Stimulated activated CD4-positive, alpha-beta T cell treated with anti-CD3 and anti-CD28 coated beads, Interleukin-12 subunit alpha, Interleukin-12 subunit beta, amount 100 ng/mL, for 24 hours (primary cell): ENCODE results near the gene COMMD3.
"Not testable (repeated sequence)": the region's sequence is repeated elsewhere in the genome, so short reads cannot be mapped to it uniquely, and the experiment has no call there.

ENCODE experiments used
- DNase-seq, 2 experiments: peaks; one replicate each; pipeline ENCODE4 v3.0.0-alpha.2; 2020; ENCODE audit warnings: low read depth in 2 of 2

The COMMD3 gene

DNA sequence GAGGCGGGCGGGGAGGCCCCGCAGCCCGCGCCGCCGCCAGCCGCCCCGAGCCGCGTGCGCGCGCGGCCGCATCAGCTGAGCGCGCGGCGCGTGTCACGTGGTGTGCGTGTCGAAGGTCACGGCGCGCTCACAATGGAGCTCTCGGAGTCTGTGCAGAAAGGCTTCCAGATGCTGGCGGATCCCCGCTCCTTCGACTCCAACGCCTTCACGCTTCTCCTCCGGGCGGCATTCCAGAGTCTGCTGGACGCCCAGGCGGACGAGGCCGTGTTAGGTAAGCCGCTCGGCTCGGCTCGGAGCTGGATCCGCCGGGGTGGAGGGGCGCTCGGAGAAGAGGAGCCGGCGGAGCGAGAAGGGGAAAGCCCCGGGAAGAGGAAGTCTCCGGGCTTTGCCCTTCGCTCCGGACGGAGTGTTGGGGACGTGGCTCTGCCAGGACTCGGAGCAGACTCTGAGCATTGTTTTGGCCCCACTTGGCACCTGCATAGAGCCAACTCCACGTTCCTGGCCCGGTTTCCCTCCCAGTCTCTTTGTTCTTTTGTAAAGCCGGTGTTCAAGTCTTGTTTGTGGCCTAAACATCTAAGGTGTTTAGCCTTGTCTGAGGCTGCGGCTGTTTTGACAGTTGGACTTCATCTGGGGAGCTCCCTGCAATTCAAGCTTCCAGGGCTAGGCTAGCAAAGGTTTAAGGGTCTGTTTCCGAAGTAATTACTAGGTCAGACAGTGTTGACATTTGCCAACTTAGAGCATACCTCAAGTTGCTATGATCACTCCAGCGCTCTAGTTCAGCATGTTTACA is at the start of gene COMMD3:
Gene COMMD3 (plus strand): TSS at position 103 of the 790 bp plus-strand sequence. CDS start 30 bp downstream, at position 133.
- DNase-seq: peak in 1 of 2 experiments; percentile 65

GRCh38 chr10:22268503-22268902 is 47.7 kb upstream of the COMMD3 start:
- DNase-seq: no peak

GRCh38 chr10:22271786-22272185 is 44.4 kb upstream of the COMMD3 start:
- DNase-seq: no peak

GRCh38 chr10:22278441-22278782 is 37.8 kb upstream of the COMMD3 start:
- DNase-seq: no peak

- no peak for DNase-seq
Measured at GRCh38 chr10:22280078-22280477, 36.1 kb upstream of the COMMD3 start.

DNA sequence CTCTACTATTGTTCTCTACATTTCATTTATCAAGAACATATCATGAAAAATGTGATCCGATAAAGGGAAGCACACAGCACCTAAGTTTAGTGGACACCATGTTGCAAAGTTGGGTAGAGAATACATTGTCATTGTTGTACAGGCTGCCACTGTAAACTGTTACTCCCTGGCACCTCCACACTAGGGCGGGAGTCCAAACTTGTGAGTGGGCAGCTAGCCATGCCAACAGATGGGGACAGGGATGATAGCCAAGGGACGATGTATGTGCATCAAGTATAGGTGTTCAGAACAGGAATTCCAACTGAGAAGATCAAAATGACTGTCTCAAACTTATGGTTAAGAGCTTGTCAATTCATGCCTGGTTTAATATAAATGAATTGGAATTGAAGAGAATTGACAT is 31.1 kb upstream of the COMMD3 start:
- DNase-seq: no peak

- DNase-seq: no peak
Measured at GRCh38 chr10:22293747-22294404, 22.3 kb upstream of the COMMD3 start.

DNA sequence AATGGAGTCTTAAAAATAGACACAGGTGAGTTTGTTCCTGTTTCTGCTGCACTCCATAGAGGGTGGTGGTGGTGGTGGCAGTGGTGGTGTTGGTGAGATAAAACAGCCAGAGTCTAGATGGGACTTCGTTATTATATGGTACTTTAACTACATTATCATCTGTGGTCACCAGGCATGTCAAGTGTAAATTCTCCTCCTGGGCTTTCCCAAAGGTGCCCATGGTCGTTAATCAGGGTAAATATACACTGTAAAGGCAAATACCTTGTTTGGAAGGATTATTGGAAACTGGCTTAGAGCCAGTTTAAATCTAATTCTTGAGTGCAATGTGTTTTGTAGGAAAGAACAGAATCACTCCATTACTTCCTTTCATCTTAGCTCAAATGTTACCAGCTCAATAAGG is 21.5 kb upstream of the COMMD3 start:
- no peak for DNase-seq

DNA sequence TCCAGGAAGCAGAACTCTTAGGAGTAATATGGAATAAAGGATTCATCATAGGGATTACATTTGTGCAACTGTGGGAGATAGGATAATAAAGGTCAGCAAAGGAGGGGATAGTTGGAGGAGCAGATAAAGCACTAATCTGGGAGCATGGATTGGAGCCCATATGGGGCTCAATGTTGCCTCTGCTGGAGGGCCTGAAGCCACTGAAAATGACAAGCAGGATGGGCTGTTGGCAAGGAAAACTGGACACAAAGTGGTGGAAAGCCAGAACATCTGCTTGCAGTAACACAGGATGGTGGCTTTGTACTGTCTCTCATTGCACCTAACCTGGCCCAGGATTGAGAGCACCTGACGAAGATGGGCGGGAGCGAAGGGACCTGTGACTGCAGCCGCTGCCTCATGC is 15.0 kb upstream of the COMMD3 start:
- no peak for DNase-seq

GRCh38 chr10:22303461-22303860 is 12.7 kb upstream of the COMMD3 start:
- DNase-seq: no peak

DNA sequence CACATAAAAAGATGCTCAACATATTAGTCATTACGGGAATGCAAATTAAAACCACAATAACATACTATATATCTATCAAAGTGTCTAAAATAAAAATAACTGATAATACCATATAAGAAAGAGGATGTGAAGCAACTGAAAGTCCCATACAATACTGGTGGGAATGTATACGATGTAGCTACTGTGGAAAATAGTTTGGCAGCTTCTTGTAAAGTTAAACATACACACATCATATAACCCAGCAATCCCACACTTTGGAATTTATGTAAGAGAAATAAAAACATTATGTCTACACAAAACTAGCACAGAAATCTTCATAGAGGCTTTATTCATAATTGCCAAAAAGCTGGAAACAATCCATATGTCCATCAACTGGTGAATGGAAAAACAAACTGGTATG is 10.5 kb upstream of the COMMD3 start:
- no peak for DNase-seq

GRCh38 chr10:22308390-22308789 is 7.8 kb upstream of the COMMD3 start:
- DNase-seq: no peak

DNA sequence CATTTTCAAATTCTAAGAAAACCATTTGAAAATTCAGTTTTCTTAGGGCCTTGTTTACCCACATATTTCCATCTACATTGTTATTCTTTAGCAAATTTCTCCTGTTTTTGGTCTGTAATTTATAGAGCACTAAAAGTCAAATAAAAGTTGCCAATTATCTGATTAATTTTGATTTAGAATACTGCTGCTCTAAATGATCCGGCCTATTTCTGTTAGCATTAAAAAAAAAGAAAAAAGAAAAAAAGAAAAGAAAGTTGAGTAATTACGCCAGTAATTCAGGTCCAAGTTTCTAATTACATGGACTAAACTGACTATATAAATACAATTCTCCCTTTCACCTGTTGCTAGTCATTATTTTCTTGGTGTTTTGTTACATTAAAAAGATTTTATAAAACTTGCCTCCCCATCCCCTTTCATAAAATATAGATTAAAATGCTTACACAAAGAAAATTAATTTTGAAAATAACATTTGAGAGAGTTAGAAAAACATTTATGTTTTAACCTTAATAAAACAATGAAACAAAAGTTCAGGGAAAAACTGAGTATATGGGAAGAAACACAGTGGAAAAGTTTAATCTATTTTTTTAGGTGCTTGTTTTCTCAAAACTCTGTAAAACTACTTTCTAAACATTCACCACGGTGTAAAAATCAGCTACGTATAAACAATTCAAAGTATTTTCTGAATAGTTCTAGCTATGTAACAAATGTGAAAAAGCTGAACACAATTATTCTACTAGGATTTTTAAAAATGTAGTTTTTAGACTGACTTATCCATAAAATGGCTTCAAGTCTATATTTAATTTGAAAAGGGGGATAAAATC is 6.8 kb upstream of the COMMD3 start:
- DNase-seq: no peak

- not testable (repeated sequence) for DNase-seq
Measured at GRCh38 chr10:22310012-22310411, 6.2 kb upstream of the COMMD3 start.

DNA sequence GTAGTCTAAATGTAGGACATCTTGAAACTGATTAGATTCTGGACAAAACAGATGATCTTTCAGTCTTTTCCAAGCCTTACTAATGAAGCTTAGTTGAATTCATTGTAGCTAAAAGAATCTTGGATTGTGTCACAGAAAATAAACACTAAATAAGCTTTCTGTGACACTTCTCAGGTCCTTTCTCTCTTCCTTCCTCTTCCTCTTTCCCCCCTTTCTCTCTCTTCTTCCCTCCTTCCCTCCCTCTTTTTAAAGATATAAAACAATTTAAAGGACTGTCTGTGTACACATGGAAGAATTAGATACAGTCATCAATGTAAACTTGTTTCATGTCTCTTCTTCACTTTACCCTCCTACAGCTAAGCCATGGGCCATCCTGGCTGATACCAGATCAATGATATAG is 5.3 kb upstream of the COMMD3 start:
- no peak for DNase-seq

- no peak for DNase-seq
Measured at GRCh38 chr10:22314852-22315251, 1.3 kb upstream of the COMMD3 start.

- DNase-seq: no peak
Measured at GRCh38 chr10:22315455-22316285, 518 bp upstream of the COMMD3 start.

- DNase-seq: no peak
Measured at GRCh38 chr10:22317076-22317370, 835 bp downstream of the COMMD3 start.

GRCh38 chr10:22317771-22318565 is 1.8 kb downstream of the COMMD3 start:
- DNase-seq: no peak

DNA sequence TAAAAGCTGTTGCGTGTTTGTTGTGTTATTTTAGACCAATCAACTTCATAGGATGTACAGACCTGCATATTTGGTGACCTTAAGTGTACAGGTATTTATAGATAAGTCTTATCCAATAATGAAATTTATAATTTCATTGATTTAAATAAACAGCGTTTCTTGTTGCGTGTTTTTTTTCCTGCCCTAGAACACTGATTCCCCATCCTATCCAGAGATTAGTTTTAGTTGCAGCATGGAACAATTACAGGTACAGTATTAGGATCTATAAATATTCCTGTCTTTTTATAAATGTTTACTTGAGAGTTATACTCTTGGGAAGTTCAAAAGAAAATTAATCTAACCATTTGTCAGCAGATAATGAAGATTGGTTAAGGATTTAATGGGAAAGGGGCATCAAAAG is 2.6 kb downstream of the COMMD3 start:
- no peak for DNase-seq

- no peak for DNase-seq
Measured at GRCh38 chr10:22319547-22319979, 3.4 kb downstream of the COMMD3 start.
